OCI-LY7 (cell line): ENCODE results near the gene INTS2. TPM values are rescaled to one million over a fixed set of nuclear protein-coding genes. Genes with fewer than 3 reads are reported as not detected.
"Not testable (repeated sequence)": the region's sequence is repeated elsewhere in the genome, so short reads cannot be mapped to it uniquely, and the experiment has no call there.

Source experiments
- BruUV-seq: library from RNA; stranded (reverse); fragments of 400-500 nt; replicated peaks from 2 replicates; lab custom pipeline; 2021; lab: Mats Ljungman, UMichigan
- CTCF ChIA-PET: fragments of 300-600 bp; sonication (Branson Sonifier 250); formaldehyde crosslinking; loops from one replicate; lab custom pipeline; 2022; ENCODE audit warnings: antibody characterized with exemption; ENCODE audit not compliant: unreplicated experiment; lab: Charles Lee
- POLR2A ChIA-PET: fragments of 300-600 bp; sonication (Branson Sonifier 250); formaldehyde crosslinking; loops from one replicate; lab custom pipeline; 2022; ENCODE audit warnings: antibody characterized with exemption; lab: Charles Lee
- DNase-seq: peaks from one replicate; pipeline ENCODE4 v3.0.0-alpha.2; 2015; ENCODE audit warnings: low spot score
- H2AFZ ChIP-seq: fragments of 200-600 bp; sonication (generic), shearing (Covaris generic); 2 replicates; pipeline ENCODE4 v1.6.1; 2014; ENCODE audit warnings: mild to moderate bottlenecking, antibody characterized with exemption, low read length, moderate library complexity
- H3K27ac ChIP-seq: fragments of 200-600 bp; sonication (generic); 2 replicates; pipeline ENCODE4 v1.5.1; 2014; ENCODE audit warnings: mixed run types, low read depth, mild to moderate bottlenecking, moderate library complexity, low read length, inconsistent platforms; ENCODE audit not compliant: poor library complexity, severe bottlenecking
- H3K36me3 ChIP-seq: fragments of 200-600 bp; sonication (generic); 2 replicates; pipeline ENCODE4 v1.6.1; 2014; ENCODE audit warnings: mild to moderate bottlenecking, antibody characterized with exemption, low read length, moderate library complexity, mixed read lengths; ENCODE audit not compliant: insufficient read depth
- H3K4me1 ChIP-seq: fragments of 200-600 bp; sonication (generic); 2 replicates; pipeline ENCODE4 v1.5.1; 2014; ENCODE audit warnings: mild to moderate bottlenecking, low read length; ENCODE audit not compliant: insufficient read depth, poor library complexity, severe bottlenecking
- H3K4me2 ChIP-seq: fragments of 200-600 bp; sonication (generic); 2 replicates; pipeline ENCODE4 v1.6.1; 2014; ENCODE audit warnings: mild to moderate bottlenecking, low read length
- H3K4me3 ChIP-seq: fragments of 200-600 bp; sonication (generic); 2 replicates; pipeline ENCODE4 v1.5.1; 2014; ENCODE audit warnings: mild to moderate bottlenecking, low read depth, low read length; ENCODE audit not compliant: poor library complexity, severe bottlenecking
- H3K79me2 ChIP-seq: fragments of 200-600 bp; sonication (generic); 2 replicates; pipeline ENCODE4 v1.6.1; 2016; ENCODE audit warnings: low read depth, mild to moderate bottlenecking, low read length, moderate library complexity, mixed read lengths; ENCODE audit not compliant: insufficient read depth
- H3K9me2 ChIP-seq: fragments of 200-600 bp; sonication (generic); 2 replicates; pipeline ENCODE4 v1.6.1; 2016; ENCODE audit warnings: mild to moderate bottlenecking, low read length, mixed read lengths; ENCODE audit not compliant: insufficient read depth
- H3K9me3 ChIP-seq: fragments of 200-600 bp; sonication (generic); 2 replicates; pipeline ENCODE4 v1.6.1; 2014; ENCODE audit warnings: mild to moderate bottlenecking, mixed run types, low read length, mixed read lengths
- H4K20me1 ChIP-seq: fragments of 200-600 bp; sonication (generic); 2 replicates; pipeline ENCODE4 v1.6.1; 2014; ENCODE audit warnings: mild to moderate bottlenecking, antibody characterized with exemption, low read length, moderate library complexity, mixed read lengths; ENCODE audit not compliant: insufficient read depth
- EZH2phosphoT487 ChIP-seq: fragments of 200-600 bp; sonication (generic); IDR thresholded peaks from 2 replicates; pipeline ENCODE4 v1.6.1; 2018; ENCODE audit warnings: low read depth, borderline replicate concordance, mild to moderate bottlenecking, mixed run types, antibody characterized with exemption, low read length, moderate library complexity, mixed read lengths
- intact Hi-C: fragments of 100-400 bp; cut with micrococcal nuclease; formaldehyde crosslinking; loops from one replicate; pipeline ENCODE4 v1.10.0; 2022; ENCODE audit not compliant: unreplicated experiment
- total RNA-seq, 2 experiments: library from RNA; depleted of rRNA in 1 of 2; stranded (reverse); fragments of >200 nt in 1 of 2; shearing (Covaris generic) in 1 of 2; gene quantifications; 2 replicates each; pipeline ENCODE4 v1.2.3, GENCODE V29; 2014 to 2022
- TF ChIP-seq, protein P1 (sequence below): fragments of 200-600 bp; sonication (generic); conservative IDR thresholded peaks from 2 replicates; pipeline ENCODE4 v1.5.1; 2014; ENCODE audit warnings: mild to moderate bottlenecking, antibody characterized with exemption, low read length, moderate library complexity, mixed read lengths

INTS2 gene
- total RNA-seq, 2 experiments from 2014 or later, result 15.8 to 27.9 TPM

DNA sequence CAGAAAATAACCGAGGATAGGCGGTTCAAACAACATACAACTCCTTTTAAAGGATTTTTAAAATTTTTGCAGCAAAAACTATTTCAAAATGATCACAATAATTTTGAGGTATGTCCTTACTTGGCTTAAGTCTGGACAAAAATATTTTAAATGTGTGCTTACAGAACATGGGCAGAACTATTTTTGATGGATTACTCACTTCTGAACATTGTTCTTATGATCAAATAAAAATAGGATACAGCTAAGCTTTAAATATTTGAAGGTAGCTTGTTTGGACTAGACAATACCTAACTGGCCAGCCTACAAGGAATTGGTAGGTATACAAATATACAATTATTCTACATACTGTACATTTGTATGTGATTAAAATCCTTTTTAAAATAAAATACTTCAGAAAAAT, 14.3 kb upstream of the INTS2 start:
- no peak for DNase-seq
- POLR2A ChIA-PET, result interaction anchor here (0.6 to 1.6 kb wide), 2 partner anchors 11 to 331 kb away, joined by 4 read pairs; no protein-coding TSS in a partner anchor
- Histone ChIP-seq H3K9me2 (no peaks in the 10 kb centered on the region), H3K9me3 (no peaks in the 10 kb centered on the region), H3K4me3 (no peak overlapping the region), H3K4me1 (no peaks in the 10 kb centered on the region), H3K27ac (no peak overlapping the region), H4K20me1 (no peaks in the 10 kb centered on the region), H3K4me2 (no peak overlapping the region), H2AFZ (no peak overlapping the region), H3K79me2 (no peaks in the 10 kb centered on the region), H3K36me3 (peaks cover 59% of the 10 kb centered on the region)
- TF ChIP-seq, protein P1, sequence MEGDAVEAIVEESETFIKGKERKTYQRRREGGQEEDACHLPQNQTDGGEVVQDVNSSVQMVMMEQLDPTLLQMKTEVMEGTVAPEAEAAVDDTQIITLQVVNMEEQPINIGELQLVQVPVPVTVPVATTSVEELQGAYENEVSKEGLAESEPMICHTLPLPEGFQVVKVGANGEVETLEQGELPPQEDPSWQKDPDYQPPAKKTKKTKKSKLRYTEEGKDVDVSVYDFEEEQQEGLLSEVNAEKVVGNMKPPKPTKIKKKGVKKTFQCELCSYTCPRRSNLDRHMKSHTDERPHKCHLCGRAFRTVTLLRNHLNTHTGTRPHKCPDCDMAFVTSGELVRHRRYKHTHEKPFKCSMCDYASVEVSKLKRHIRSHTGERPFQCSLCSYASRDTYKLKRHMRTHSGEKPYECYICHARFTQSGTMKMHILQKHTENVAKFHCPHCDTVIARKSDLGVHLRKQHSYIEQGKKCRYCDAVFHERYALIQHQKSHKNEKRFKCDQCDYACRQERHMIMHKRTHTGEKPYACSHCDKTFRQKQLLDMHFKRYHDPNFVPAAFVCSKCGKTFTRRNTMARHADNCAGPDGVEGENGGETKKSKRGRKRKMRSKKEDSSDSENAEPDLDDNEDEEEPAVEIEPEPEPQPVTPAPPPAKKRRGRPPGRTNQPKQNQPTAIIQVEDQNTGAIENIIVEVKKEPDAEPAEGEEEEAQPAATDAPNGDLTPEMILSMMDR, result no peak
- TF ChIP-seq EZH2phosphoT487, result no peak
- CTCF ChIA-PET, result no interaction called here
- no TSS peak for BruUV-seq
- intact Hi-C loops, result no loop called here

DNA sequence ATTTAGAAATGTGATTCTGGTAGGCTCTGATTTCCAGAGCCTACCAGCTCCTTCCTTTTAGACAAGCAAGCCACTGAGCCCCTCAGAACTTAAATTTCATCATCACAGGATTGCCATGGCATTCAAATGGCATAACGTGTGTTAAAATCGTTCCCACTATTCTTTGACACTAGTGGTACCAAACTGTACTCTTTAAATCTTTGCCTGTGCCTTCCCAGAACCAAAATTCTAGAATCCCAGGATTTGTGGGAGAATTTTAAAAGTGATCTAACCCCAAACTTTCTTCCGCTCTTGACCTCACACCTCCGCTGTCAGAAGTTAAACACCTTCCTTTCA, 287 bp upstream of the INTS2 start:
- Histone ChIP-seq H3K36me3 (peaks cover 23% of the 10 kb centered on the region), H3K4me2 (peak overlapping the region; percentile 92)

DNA sequence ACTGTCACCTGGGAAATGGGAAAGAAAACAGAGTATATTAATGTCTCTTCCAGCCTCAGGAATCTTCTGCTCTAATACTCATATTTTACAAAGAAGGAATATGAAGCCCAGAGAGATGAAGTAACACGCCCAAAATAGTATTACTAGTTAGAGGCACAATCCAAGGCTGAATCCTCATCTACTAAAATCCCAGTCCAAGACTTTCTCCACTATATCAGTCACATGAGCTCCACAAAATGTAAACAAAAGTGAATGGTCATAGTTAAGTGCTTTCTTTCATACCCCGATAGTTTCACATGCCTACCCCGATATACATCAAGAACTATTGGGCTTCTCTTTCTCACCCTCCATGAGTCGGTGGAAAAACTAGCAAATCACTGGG, 965 bp downstream of the INTS2 start:
- Histone ChIP-seq H3K9me2 (no peaks in the 10 kb centered on the region), H3K27ac (peak overlapping the region; percentile 61), H3K9me3 (no peaks in the 10 kb centered on the region), H2AFZ (peak overlapping the region; percentile 100), H4K20me1 (no peaks in the 10 kb centered on the region), H3K4me2 (peak overlapping the region; percentile 92), H3K36me3 (peaks cover 30% of the 10 kb centered on the region), H3K79me2 (peaks cover 14% of the 10 kb centered on the region; the same call in 1 of the 2 replicates), H3K4me1 (peaks cover 20% of the 10 kb centered on the region), H3K4me3 (peak overlapping the region; percentile 75)
- TF ChIP-seq, protein P1, result no peak
- no peak for TF ChIP-seq EZH2phosphoT487
- CTCF ChIA-PET, result no interaction called here
- POLR2A ChIA-PET, result no interaction called here
- intact Hi-C loops, result loop anchor here (1.0 to 2.0 kb wide), 2 partner anchors 64 to 138 kb away; partner anchors contain the start of genes BRIP1 and MED13
- BruUV-seq, result no TSS peak
- DNase-seq, result no peak

More for the DNA sequence above, 287 bp upstream of the INTS2 start:
- H4K20me1 ChIP-seq, result no peaks in the 10 kb centered on the region
- ChIA-PET POLR2A (interaction anchor here (0.7 kb wide), 1 partner anchor 21 kb away, joined by 3 read pairs; no protein-coding TSS in a partner anchor), CTCF (no interaction called here)
- TF ChIP-seq EZH2phosphoT487, result no peak
- TF ChIP-seq, protein P1, result no peak
- no peaks in the 10 kb centered on the region for H3K9me3 ChIP-seq
- H2AFZ ChIP-seq, result peak overlapping the region; percentile 100
- peak overlapping the region; percentile 75 for H3K4me3 ChIP-seq
- intact Hi-C loops, result no loop called here
- H3K79me2 ChIP-seq, result peaks cover 14% of the 10 kb centered on the region; the same call in 1 of the 2 replicates
- no TSS peak for BruUV-seq
- H3K9me2 ChIP-seq, result no peaks in the 10 kb centered on the region
- H3K27ac ChIP-seq, result no peak overlapping the region
- H3K4me1 ChIP-seq, result peaks cover 20% of the 10 kb centered on the region
- no peak for DNase-seq

DNA sequence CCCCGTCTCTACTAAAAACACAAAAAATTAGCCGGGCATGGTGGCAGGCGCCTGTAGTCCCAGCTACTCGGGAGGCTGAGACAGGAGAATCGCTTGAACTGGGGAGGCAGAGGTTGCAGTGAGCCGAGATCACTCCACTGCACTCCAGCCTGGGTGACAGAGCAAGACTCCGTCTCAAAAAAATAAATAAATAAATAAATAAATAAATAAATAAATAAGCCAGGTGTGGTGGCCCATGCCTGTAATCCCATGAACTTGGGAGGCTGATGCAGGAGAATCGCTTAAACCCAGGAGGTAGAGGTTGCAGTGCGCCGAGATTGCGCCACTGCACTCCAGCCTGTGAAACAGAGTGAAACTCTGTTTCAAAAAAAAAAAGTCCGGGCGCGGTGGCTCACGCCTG, 12.6 kb downstream of the INTS2 start:
- H3K9me3 ChIP-seq, CTCF ChIA-PET, intact Hi-C loops, H4K20me1 ChIP-seq, H3K4me1 ChIP-seq, H3K9me2 ChIP-seq, H3K4me3 ChIP-seq, BruUV-seq, POLR2A ChIA-PET, H3K4me2 ChIP-seq, H3K79me2 ChIP-seq, DNase-seq, H2AFZ ChIP-seq, H3K27ac ChIP-seq: not testable (repeated sequence)
- peaks cover 65% of the 10 kb centered on the region for H3K36me3 ChIP-seq
